Common myeloid progenitor, CD34-positive (primary cell): ENCODE results near the gene FUT6.
"Not testable (repeated sequence)": the region's sequence is repeated elsewhere in the genome, so short reads cannot be mapped to it uniquely, and the experiment has no call there.

Experiments used
- CTCF ChIA-PET: fragments of 350-600 bp; sonication (Branson Sonifier 250); formaldehyde crosslinking; loops from one replicate; lab custom pipeline; 2021; ENCODE audit warnings: antibody characterized with exemption; lab: Charles Lee
- POLR2A ChIA-PET: fragments of 350-600 bp; sonication (Branson Sonifier 250); formaldehyde crosslinking; loops from one replicate; lab custom pipeline; 2021; ENCODE audit warnings: antibody characterized with exemption; lab: Charles Lee
- DNase-seq, 3 donors: peaks; one replicate each; pipeline versions ENCODE4 v3.0.0 to v3.0.0-alpha.2; 2013
- H3K27ac ChIP-seq, 2 experiments: 1 replicate in 1 of 2; 2 replicates in 1 of 2; pipeline ENCODE4 v1.7.0; 2013; ENCODE audit warnings: inconsistent platforms in 2 of 2, low read length in 2 of 2, mild to moderate bottlenecking in 2 of 2, low read depth in 1 of 2, moderate library complexity in 1 of 2; ENCODE audit not compliant: severe bottlenecking in 2 of 2, insufficient read depth in 1 of 2, poor library complexity in 1 of 2
- H3K27me3 ChIP-seq, 5 experiments: replicated peaks in 2 of 5; 1 replicate in 3 of 5; 2 replicates in 2 of 5; pipeline versions ENCODE4 v1.6.1 to v1.7.0; 2013; ENCODE audit warnings: low read length in 4 of 5, mild to moderate bottlenecking in 2 of 5, moderate library complexity in 2 of 5, inconsistent platforms in 1 of 5; ENCODE audit not compliant: insufficient read depth in 5 of 5, control insufficient read depth in 4 of 5
- H3K36me3 ChIP-seq, 4 experiments: 1 replicate in 2 of 4; 2 replicates in 2 of 4; pipeline versions ENCODE4 v1.6.1 to v1.7.0; 2013; ENCODE audit warnings: low read length in 3 of 4, control low read depth in 1 of 4, mild to moderate bottlenecking in 1 of 4; ENCODE audit not compliant: control insufficient read depth in 4 of 4, insufficient read depth in 4 of 4
- H3K4me1 ChIP-seq, 4 experiments: 1 replicate in 3 of 4; 2 replicates in 1 of 4; pipeline versions ENCODE4 v1.6.1 to v1.7.1; 2013; ENCODE audit warnings: low read length in 3 of 4, mild to moderate bottlenecking in 3 of 4, control low read depth in 1 of 4, inconsistent platforms in 1 of 4, moderate library complexity in 1 of 4; ENCODE audit not compliant: control insufficient read depth in 4 of 4, insufficient read depth in 4 of 4; ENCODE audit errors: control extremely low read depth in 1 of 4
- H3K4me3 ChIP-seq, 7 experiments: 1 replicate in 4 of 7; 2 replicates in 3 of 7; pipeline versions ENCODE4 v1.5.1 to v1.7.0; 2013; ENCODE audit warnings: mild to moderate bottlenecking in 7 of 7, low read length in 6 of 7, moderate library complexity in 6 of 7, inconsistent platforms in 2 of 7, low read depth in 2 of 7, control low read depth in 1 of 7; ENCODE audit not compliant: insufficient read depth in 4 of 7, control insufficient read depth in 1 of 7; ENCODE audit errors: extremely low read depth in 1 of 7
- H3K9me3 ChIP-seq, 5 experiments: 1 replicate in 4 of 5; 2 replicates in 1 of 5; pipeline versions ENCODE4 v1.6.1 to v1.7.1; 2013; ENCODE audit warnings: low read length in 4 of 5, mild to moderate bottlenecking in 2 of 5, inconsistent platforms in 1 of 5, low read depth in 1 of 5, moderate library complexity in 1 of 5; ENCODE audit not compliant: control insufficient read depth in 4 of 5, insufficient read depth in 2 of 5; ENCODE audit errors: control extremely low read depth in 1 of 5
- WGBS: methylation state at CpG from one replicate; pipeline ENCODE4 v1.1.5; 2013; ENCODE audit not compliant: insufficient coverage; 5-methylcytosine and 5-hydroxymethylcytosine counted together

Gene FUT6

GRCh38 chr19:5880604-5881078 lies 41.1 kb upstream of the FUT6 start:
- Histone ChIP-seq H3K27me3 (peaks cover 2 to 22% (median 7%) of the 10 kb centered on the region in 5 experiments), H3K36me3 (no peaks in the 10 kb centered on the region), H3K27ac (no peak overlapping the region), H3K4me3 (no peak overlapping the region), H3K9me3 (no peaks in the 10 kb centered on the region), H3K4me1 (peaks cover 0 to 2% (median 0%) of the 10 kb centered on the region in 4 experiments)
- 25% methylated on average over 13 of the region's 15 CpGs for WGBS
- ChIA-PET POLR2A (interaction anchor here (1.1 kb wide), 1 partner anchor 52 kb away, joined by 3 read pairs; no protein-coding TSS in a partner anchor), CTCF (no interaction called here)
- no peak for DNase-seq

GRCh38 chr19:5880196-5880595 lies 40.7 kb upstream of the FUT6 start:
- no peak overlapping the region for H3K27ac ChIP-seq
- DNase-seq = no peak
- H3K27me3 ChIP-seq = peaks cover 2 to 22% (median 7%) of the 10 kb centered on the region in 5 experiments
- ChIA-PET POLR2A (no interaction called here), CTCF (no interaction called here)
- WGBS = 86% methylated on average over 2 of the region's 6 CpGs
- no peak overlapping the region for H3K4me3 ChIP-seq
- H3K9me3 ChIP-seq = no peaks in the 10 kb centered on the region
- H3K36me3 ChIP-seq = no peaks in the 10 kb centered on the region
- peaks cover 0 to 2% (median 0%) of the 10 kb centered on the region in 4 experiments for H3K4me1 ChIP-seq

GRCh38 chr19:5877882-5878281 lies 38.4 kb upstream of the FUT6 start:
- H3K27me3 ChIP-seq = peaks cover 2 to 22% (median 7%) of the 10 kb centered on the region in 5 experiments
- no peaks in the 10 kb centered on the region for H3K36me3 ChIP-seq
- no peak overlapping the region for H3K4me3 ChIP-seq
- peaks cover 0 to 2% (median 0%) of the 10 kb centered on the region in 4 experiments for H3K4me1 ChIP-seq
- H3K9me3 ChIP-seq = no peaks in the 10 kb centered on the region
- POLR2A ChIA-PET = no interaction called here
- CTCF ChIA-PET = no interaction called here
- 88% methylated on average over 5 of the region's 9 CpGs for WGBS
- DNase-seq = no peak
- H3K27ac ChIP-seq = no peak overlapping the region

- Histone ChIP-seq H3K9me3 (no peaks in the 10 kb centered on the region), H3K27ac (no peak overlapping the region), H3K36me3 (no peaks in the 10 kb centered on the region), H3K27me3 (peaks cover 2 to 22% (median 6%) of the 10 kb centered on the region in 5 experiments), H3K4me1 (peaks cover 0 to 2% (median 0%) of the 10 kb centered on the region in 4 experiments), H3K4me3 (no peak overlapping the region)
- DNase-seq = no peak
- 94% methylated on average over 7 of the region's 8 CpGs for WGBS
- POLR2A ChIA-PET = no interaction called here
- CTCF ChIA-PET = no interaction called here
Observed at GRCh38 chr19:5877427-5877826, 37.9 kb upstream of the FUT6 start.

- POLR2A ChIA-PET, H3K4me1 ChIP-seq, H3K4me3 ChIP-seq, H3K27ac ChIP-seq, H3K9me3 ChIP-seq, DNase-seq, H3K27me3 ChIP-seq, H3K36me3 ChIP-seq: not testable (repeated sequence)
- CTCF ChIA-PET = interaction anchor here (1.7 kb wide), 1 partner anchor 70 kb away, joined by 3 read pairs; no protein-coding TSS in a partner anchor
- WGBS = 98% methylated on average over 6 of the region's 7 CpGs
Observed at GRCh38 chr19:5874496-5874895, 35.0 kb upstream of the FUT6 start.

GRCh38 chr19:5873617-5874199 lies 34.2 kb upstream of the FUT6 start:
- Histone ChIP-seq H3K4me3 (no peak overlapping the region), H3K27ac (no peak overlapping the region), H3K9me3 (no peaks in the 10 kb centered on the region), H3K4me1 (no peaks in the 10 kb centered on the region), H3K27me3 (peaks cover 0 to 3% (median 0%) of the 10 kb centered on the region in 5 experiments), H3K36me3 (no peaks in the 10 kb centered on the region)
- DNase-seq = no peak
- 97% methylated on average over 12 of the region's 12 CpGs for WGBS
- ChIA-PET POLR2A (no interaction called here), CTCF (interaction anchor here (1.7 kb wide), 1 partner anchor 70 kb away, joined by 3 read pairs; no protein-coding TSS in a partner anchor)

GRCh38 chr19:5870986-5871394 lies 31.5 kb upstream of the FUT6 start:
- 98% methylated on average over 11 of the region's 12 CpGs for WGBS
- Histone ChIP-seq H3K27me3 (no peaks in the 10 kb centered on the region), H3K36me3 (no peaks in the 10 kb centered on the region), H3K4me3 (no peak overlapping the region), H3K27ac (no peak overlapping the region), H3K9me3 (no peaks in the 10 kb centered on the region), H3K4me1 (no peaks in the 10 kb centered on the region)
- ChIA-PET CTCF (interaction anchor here (2.7 kb wide), 1 partner anchor 67 kb away, joined by 8 read pairs; no protein-coding TSS in a partner anchor), POLR2A (interaction anchor here (0.6 kb wide), 1 partner anchor 55 kb away, joined by 7 read pairs; no protein-coding TSS in a partner anchor)
- DNase-seq = no peak
